ENCODE results near the gene FYB1.

Gene FYB1

DNA sequence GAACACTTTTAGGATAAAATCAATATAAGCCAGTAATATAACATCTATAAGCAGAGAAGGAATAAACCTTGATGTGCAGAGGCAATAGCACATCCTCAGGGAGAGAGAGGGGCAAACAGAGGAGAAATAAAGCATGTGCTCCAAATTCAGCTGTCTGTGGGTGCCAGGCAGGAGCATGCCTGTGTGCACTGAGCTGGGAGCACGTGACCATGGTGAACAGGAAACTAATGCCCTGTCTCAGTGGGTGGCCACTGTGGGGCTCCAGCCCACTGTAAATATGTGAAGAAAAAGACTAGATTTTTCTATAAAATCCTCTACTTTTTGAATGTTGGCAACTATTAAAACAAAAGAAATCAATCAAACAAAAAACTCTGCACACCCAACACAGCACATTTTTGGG, 55.3 kb downstream of the FYB1 start:
- CTCF ChIA-PET = no interaction called here
- no peak for DNase-seq (ENCODE audit: low spot score)
- POLR2A ChIA-PET (ENCODE audit: low non-redundant PET) = no interaction called here
- TF ChIP-seq, protein P1, sequence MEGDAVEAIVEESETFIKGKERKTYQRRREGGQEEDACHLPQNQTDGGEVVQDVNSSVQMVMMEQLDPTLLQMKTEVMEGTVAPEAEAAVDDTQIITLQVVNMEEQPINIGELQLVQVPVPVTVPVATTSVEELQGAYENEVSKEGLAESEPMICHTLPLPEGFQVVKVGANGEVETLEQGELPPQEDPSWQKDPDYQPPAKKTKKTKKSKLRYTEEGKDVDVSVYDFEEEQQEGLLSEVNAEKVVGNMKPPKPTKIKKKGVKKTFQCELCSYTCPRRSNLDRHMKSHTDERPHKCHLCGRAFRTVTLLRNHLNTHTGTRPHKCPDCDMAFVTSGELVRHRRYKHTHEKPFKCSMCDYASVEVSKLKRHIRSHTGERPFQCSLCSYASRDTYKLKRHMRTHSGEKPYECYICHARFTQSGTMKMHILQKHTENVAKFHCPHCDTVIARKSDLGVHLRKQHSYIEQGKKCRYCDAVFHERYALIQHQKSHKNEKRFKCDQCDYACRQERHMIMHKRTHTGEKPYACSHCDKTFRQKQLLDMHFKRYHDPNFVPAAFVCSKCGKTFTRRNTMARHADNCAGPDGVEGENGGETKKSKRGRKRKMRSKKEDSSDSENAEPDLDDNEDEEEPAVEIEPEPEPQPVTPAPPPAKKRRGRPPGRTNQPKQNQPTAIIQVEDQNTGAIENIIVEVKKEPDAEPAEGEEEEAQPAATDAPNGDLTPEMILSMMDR (conservative IDR thresholded peaks at IDR 0.05; ENCODE audit: low read depth) = no peak
- H3K27ac ChIP-seq = no peak overlapping the region

DNA sequence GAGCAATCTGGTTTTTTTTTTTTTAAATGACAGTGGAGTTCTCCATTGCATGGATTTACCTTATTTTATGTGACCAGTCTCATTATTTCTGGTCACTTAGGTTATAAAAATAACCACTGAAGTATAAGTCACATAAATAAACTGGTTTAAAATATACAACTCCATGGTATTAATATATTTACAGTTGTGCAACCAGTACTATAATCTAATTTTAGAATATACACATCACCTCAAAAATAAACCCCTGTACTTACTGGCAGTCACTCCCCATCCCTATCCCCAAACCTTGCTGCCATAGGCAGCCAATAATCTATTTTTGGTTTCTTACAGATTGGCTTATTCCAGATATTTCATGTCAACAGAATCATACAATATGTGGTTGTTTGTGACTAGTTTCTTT, 57.8 kb downstream of the FYB1 start:
- TF ChIP-seq, protein P1 (conservative IDR thresholded peaks at IDR 0.05; ENCODE audit: low read depth) = no peak
- ChIA-PET CTCF (no interaction called here), POLR2A (ENCODE audit: low non-redundant PET) (no interaction called here)
- no peak for DNase-seq (ENCODE audit: low spot score)
- H3K27ac ChIP-seq = no peak overlapping the region

- CTCF ChIA-PET = no interaction called here
- POLR2A ChIA-PET (ENCODE audit: low non-redundant PET) = no interaction called here
- H3K27ac ChIP-seq = no peak overlapping the region
- no peak for DNase-seq (ENCODE audit: low spot score)
- TF ChIP-seq, protein P1 (conservative IDR thresholded peaks at IDR 0.05; ENCODE audit: low read depth) = no peak
Measured at GRCh38 chr5:39160576-39161213, 58.7 kb downstream of the FYB1 start.

DNA sequence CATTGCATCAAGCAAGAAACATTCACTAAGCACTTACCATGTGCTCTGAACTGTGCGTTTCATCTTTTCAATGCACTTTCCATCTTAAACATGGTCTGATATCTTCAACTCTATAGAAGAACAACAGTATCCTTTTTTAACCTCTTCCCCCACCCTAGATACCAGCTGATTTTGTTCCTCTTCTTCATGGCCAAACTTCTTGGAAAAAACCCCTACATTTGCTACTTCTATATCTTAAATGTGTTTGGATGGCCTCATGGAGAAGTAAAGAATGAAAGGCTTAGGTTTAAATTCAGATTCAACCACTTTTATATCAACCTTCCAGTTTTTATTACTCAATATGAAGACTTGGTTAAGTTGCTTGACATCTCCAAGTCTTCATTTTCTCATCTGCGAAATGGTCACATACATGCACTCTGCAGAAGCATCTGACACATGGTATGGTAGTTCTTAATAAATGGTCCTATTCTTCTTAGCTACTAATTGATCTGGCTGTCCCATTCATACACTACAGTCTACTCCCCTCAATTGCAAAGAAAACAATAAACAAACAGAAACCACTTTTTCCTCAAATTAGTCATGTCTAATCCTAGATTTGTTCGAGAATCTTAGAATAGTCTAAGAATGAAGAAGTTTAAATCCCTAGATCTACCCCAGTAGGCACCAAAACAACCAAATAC, 59.4 kb downstream of the FYB1 start:
- no peak for DNase-seq (ENCODE audit: low spot score)
- POLR2A ChIA-PET (ENCODE audit: low non-redundant PET) = no interaction called here
- H3K27ac ChIP-seq = no peak overlapping the region
- TF ChIP-seq, protein P1 (conservative IDR thresholded peaks at IDR 0.05; ENCODE audit: low read depth) = no peak
- CTCF ChIA-PET = no interaction called here

DNA sequence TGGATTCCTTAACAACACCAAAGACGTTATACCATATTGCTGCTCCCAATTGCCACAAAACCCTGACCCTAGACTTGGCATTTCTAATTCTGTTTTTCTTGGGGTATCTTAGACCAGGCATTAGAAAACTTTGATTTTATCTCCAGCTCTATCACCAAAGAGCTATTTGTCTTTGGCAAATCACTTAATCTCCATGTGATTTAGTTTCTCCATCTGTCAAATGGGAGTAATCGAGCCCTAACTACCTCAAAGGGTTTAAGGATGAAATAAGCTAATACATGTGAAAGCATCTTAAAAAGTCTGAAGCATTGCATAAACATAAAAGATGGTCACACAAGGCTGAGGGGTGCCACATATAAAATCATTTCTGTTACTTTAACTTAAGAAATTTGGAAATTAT, 60.6 kb downstream of the FYB1 start:
- CTCF ChIA-PET = no interaction called here
- TF ChIP-seq, protein P1 (conservative IDR thresholded peaks at IDR 0.05; ENCODE audit: low read depth) = no peak
- no peak for DNase-seq (ENCODE audit: low spot score)
- H3K27ac ChIP-seq = no peak overlapping the region
- POLR2A ChIA-PET (ENCODE audit: low non-redundant PET) = no interaction called here

DNA sequence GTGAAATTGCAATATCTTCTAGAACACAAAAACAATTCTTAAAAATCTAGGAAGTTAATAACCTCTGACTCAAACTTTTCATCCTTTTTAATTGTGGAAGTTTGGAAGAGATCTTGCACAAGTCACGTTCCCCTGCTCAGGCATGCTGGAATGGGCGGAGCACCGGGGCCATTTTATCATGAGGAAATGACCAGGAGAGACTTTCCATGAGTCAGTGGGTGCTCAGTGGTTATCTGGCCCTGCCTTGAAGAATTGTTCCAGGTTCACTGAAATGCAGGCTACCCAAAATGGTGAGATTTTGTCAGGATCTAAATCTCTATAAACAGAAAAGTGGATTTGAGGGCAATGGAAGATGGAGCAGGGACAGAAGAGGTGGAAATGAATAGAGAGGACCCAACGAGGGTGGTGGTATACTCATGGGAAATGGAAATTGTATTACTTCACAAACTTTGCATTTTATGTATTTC, 61.2 kb downstream of the FYB1 start:
- DNase-seq (ENCODE audit: low spot score) = peak; percentile 82
- ChIA-PET POLR2A (ENCODE audit: low non-redundant PET) (no interaction called here), CTCF (no interaction called here)
- TF ChIP-seq, protein P1 (conservative IDR thresholded peaks at IDR 0.05; ENCODE audit: low read depth) = no peak
- H3K27ac ChIP-seq = no peak overlapping the region
